Erythroblast (primary cell): Measurements from ENCODE around the gene PAX2.

ENCODE experiments used
- GATA1 ChIP-seq: IDR thresholded peaks from 2 replicates; pipeline ENCODE4 v1.6.1; 2011; ENCODE audit warnings: low read depth, mild to moderate bottlenecking, control low read depth, low read length, moderate library complexity
- POLR2A ChIP-seq: IDR thresholded peaks from 2 replicates; pipeline ENCODE4 v1.6.1; 2011; ENCODE audit warnings: mild to moderate bottlenecking, low read length

GRCh38 chr10:100740476-100741377, 4.7 kb upstream of the PAX2 start:
- TF ChIP-seq POLR2A (no peak), GATA1 (no peak)
